Dendritic cell treated with granulocyte-macrophage colony-stimulating factor and Interleukin-4, amounts not matched to agents 40 ng/mL and 50 ng/mL, for 4 days (primary cell): ENCODE results near the gene NMRAL1.

Experiments used
- H3K27ac Mint-ChIP-seq: one replicate; pipeline ENCODE4 v1.8.0; 2022; ENCODE audit warnings: mild to moderate bottlenecking, mixed read lengths
- H3K27me3 Mint-ChIP-seq: one replicate; pipeline ENCODE4 v1.8.0; 2022; ENCODE audit warnings: mild to moderate bottlenecking, mixed read lengths
- H3K36me3 Mint-ChIP-seq: one replicate; pipeline ENCODE4 v1.8.0; 2022; ENCODE audit warnings: low read depth, mixed read lengths
- H3K4me1 Mint-ChIP-seq: one replicate; pipeline ENCODE4 v1.8.0; 2022; ENCODE audit warnings: low read depth, mixed read lengths
- H3K4me3 Mint-ChIP-seq: one replicate; pipeline ENCODE4 v1.8.0; 2022; ENCODE audit warnings: mild to moderate bottlenecking, moderate library complexity, mixed read lengths
- H3K9me3 Mint-ChIP-seq: one replicate; pipeline ENCODE4 v1.8.0; 2022; ENCODE audit warnings: mixed read lengths
- intact Hi-C: fragments of 100-400 bp; cut with micrococcal nuclease; formaldehyde crosslinking; loops from one replicate; pipeline ENCODE4 v1.15.0; 2022

The NMRAL1 gene

GRCh38 chr16:4415538-4416199 is 58.8 kb downstream of the NMRAL1 start:
- peak overlapping the region; percentile 97 for H3K27ac Mint-ChIP-seq
- intact Hi-C loops = loop anchor here (1.0 to 5.0 kb wide), 2 partner anchors 10 to 63 kb away; partner anchors contain the start of genes DNAJA3 and PAM16
- H3K27me3 Mint-ChIP-seq = no peaks in the 10 kb centered on the region
- H3K9me3 Mint-ChIP-seq = no peaks in the 10 kb centered on the region
- H3K4me3 Mint-ChIP-seq = peak overlapping the region; percentile 86
- peaks cover 52% of the 10 kb centered on the region for H3K36me3 Mint-ChIP-seq
- peaks cover 69% of the 10 kb centered on the region for H3K4me1 Mint-ChIP-seq

GRCh38 chr16:4414187-4414917 is 60.1 kb downstream of the NMRAL1 start:
- H3K4me1 Mint-ChIP-seq = peaks cover 59% of the 10 kb centered on the region
- peaks cover 65% of the 10 kb centered on the region for H3K36me3 Mint-ChIP-seq
- intact Hi-C loops = no loop called here
- no peaks in the 10 kb centered on the region for H3K9me3 Mint-ChIP-seq
- H3K27ac Mint-ChIP-seq = peak overlapping the region; percentile 97
- peak overlapping the region; percentile 86 for H3K4me3 Mint-ChIP-seq
- H3K27me3 Mint-ChIP-seq = no peaks in the 10 kb centered on the region

GRCh38 chr16:4412854-4413253 is 61.6 kb downstream of the NMRAL1 start:
- intact Hi-C loops = no loop called here
- Mint-ChIP-seq H3K4me3 (no peak overlapping the region), H3K27ac (peak overlapping the region; percentile 22), H3K36me3 (peaks cover 80% of the 10 kb centered on the region), H3K9me3 (no peaks in the 10 kb centered on the region), H3K4me1 (peaks cover 47% of the 10 kb centered on the region), H3K27me3 (no peaks in the 10 kb centered on the region)

GRCh38 chr16:4412159-4412558 is 62.3 kb downstream of the NMRAL1 start:
- H3K27ac Mint-ChIP-seq = no peak overlapping the region
- H3K36me3 Mint-ChIP-seq = peaks cover 87% of the 10 kb centered on the region
- no peaks in the 10 kb centered on the region for H3K9me3 Mint-ChIP-seq
- peaks cover 47% of the 10 kb centered on the region for H3K4me1 Mint-ChIP-seq
- no peaks in the 10 kb centered on the region for H3K27me3 Mint-ChIP-seq
- intact Hi-C loops = no loop called here
- H3K4me3 Mint-ChIP-seq = no peak overlapping the region
